Smooth muscle cell (in vitro differentiated cells): ENCODE measurements around the gene DLG2. TPM values are rescaled to one million over a fixed set of nuclear protein-coding genes. Genes with fewer than 3 reads are reported as not detected.
"Not testable (repeated sequence)": the region's sequence is repeated elsewhere in the genome, so short reads cannot be mapped to it uniquely, and the experiment has no call there.

ENCODE experiments used
- DNase-seq: peaks from one replicate; lab custom pipeline; 2025; ENCODE audit not compliant: unreplicated experiment; lab: John Stamatoyannopoulos, UW
- H2AFZ ChIP-seq: fragments of 200-600 bp; sonication (generic); 2 replicates; pipeline ENCODE4 v1.6.0; 2016; ENCODE audit warnings: antibody characterized with exemption, low read depth, mild to moderate bottlenecking
- H3F3A ChIP-seq: fragments of 200-600 bp; sonication (generic); 2 replicates; pipeline ENCODE4 v1.6.0; 2017; ENCODE audit warnings: antibody characterized with exemption, low read depth
- H3K27ac ChIP-seq: fragments of 200-600 bp; sonication (generic); 2 replicates; pipeline ENCODE4 v1.5.1; 2016; ENCODE audit warnings: low read depth, mild to moderate bottlenecking
- H3K27me3 ChIP-seq: fragments of 200-600 bp; sonication (generic); 2 replicates; pipeline ENCODE4 v1.6.1; 2016; ENCODE audit warnings: low read depth, mild to moderate bottlenecking
- H3K36me3 ChIP-seq: fragments of 200-600 bp; sonication (generic); 2 replicates; pipeline ENCODE4 v1.5.1; 2016; ENCODE audit warnings: low read depth
- H3K4me1 ChIP-seq: fragments of 200-600 bp; sonication (generic); 2 replicates; pipeline ENCODE4 v1.5.1; 2016; ENCODE audit warnings: low read depth
- H3K4me2 ChIP-seq: fragments of 200-600 bp; sonication (generic); 2 replicates; pipeline ENCODE4 v1.6.0; 2016; ENCODE audit warnings: mild to moderate bottlenecking
- H3K4me3 ChIP-seq: fragments of 200-600 bp; sonication (generic); 2 replicates; pipeline ENCODE4 v1.5.1; 2016; ENCODE audit warnings: mild to moderate bottlenecking
- H3K79me2 ChIP-seq: fragments of 200-600 bp; sonication (generic); 2 replicates; pipeline ENCODE4 v1.6.0; 2016; ENCODE audit warnings: low read depth, mild to moderate bottlenecking
- H3K9ac ChIP-seq: fragments of 200-600 bp; sonication (generic); 2 replicates; pipeline ENCODE4 v1.6.0; 2016; ENCODE audit warnings: low read depth
- H3K9me3 ChIP-seq: fragments of 200-600 bp; sonication (generic); replicated peaks from 2 replicates; pipeline ENCODE4 v1.5.1; 2016; ENCODE audit warnings: low read depth
- H4K20me1 ChIP-seq: fragments of 200-600 bp; sonication (generic); 2 replicates; pipeline ENCODE4 v1.6.0; 2016; ENCODE audit warnings: low read depth
- CTCF ChIP-seq: fragments of 200-600 bp; sonication (generic); IDR thresholded peaks from 2 replicates; pipeline ENCODE4 v1.5.1; 2017; ENCODE audit warnings: borderline replicate concordance, mild to moderate bottlenecking, antibody characterized with exemption; ENCODE audit not compliant: insufficient read depth, poor library complexity, severe bottlenecking
- WGBS: methylation state at CpG from one replicate; pipeline ENCODE4 v1.1.7; 2016; ENCODE audit warnings: low lambda C conversion rate; 5-methylcytosine and 5-hydroxymethylcytosine counted together
- polyA plus RNA-seq: library from polyadenylated mRNA; unstranded; fragments of >200 nt; fragmentation: Nextera tagmentation; extraction: Ambion mirVana; gene quantifications from 2 replicates; pipeline ENCODE4 v1.2.1, GENCODE V29; 2016
- total RNA-seq: library from RNA; depleted of rRNA; stranded (reverse); fragments of >200 nt; gene quantifications from 2 replicates; pipeline ENCODE4 v1.2.3, GENCODE V29; 2014

Gene DLG2
- total and polyA plus RNA-seq, 2 experiments from 2014 or later, result 0.74 to 1.1 TPM

DNA sequence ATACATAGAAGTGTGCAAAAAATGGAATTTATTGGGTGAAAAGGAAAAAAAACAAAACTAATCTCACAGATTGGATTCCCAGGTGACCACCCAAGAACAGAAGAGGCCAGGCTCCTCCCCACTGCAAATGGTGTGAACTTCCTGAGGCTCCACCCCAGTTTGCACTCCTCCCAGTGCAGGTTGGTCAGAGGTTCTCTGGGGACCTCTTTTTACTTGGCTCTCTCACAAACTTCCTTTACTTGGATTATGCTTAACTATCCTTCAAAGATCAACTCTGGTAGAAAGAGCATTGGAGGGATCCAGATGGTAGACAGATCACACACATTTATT is 2202.0 kb downstream of the DLG2 start:
- no peak for DNase-seq
- H3K27me3 ChIP-seq, result no peaks in the 10 kb centered on the region
- H3F3A ChIP-seq, result no peaks in the 10 kb centered on the region
- H3K79me2 ChIP-seq, result no peaks in the 10 kb centered on the region
- H3K9ac ChIP-seq, result no peak overlapping the region
- H2AFZ ChIP-seq, result no peak overlapping the region
- H3K36me3 ChIP-seq, result no peaks in the 10 kb centered on the region
- no peak overlapping the region for H3K27ac ChIP-seq
- H3K4me3 ChIP-seq, result no peak overlapping the region
- H4K20me1 ChIP-seq, result no peaks in the 10 kb centered on the region
- no peaks in the 10 kb centered on the region for H3K4me1 ChIP-seq
- H3K4me2 ChIP-seq, result no peak overlapping the region
- no peak for TF ChIP-seq CTCF
- no peaks in the 10 kb centered on the region for H3K9me3 ChIP-seq

DNA sequence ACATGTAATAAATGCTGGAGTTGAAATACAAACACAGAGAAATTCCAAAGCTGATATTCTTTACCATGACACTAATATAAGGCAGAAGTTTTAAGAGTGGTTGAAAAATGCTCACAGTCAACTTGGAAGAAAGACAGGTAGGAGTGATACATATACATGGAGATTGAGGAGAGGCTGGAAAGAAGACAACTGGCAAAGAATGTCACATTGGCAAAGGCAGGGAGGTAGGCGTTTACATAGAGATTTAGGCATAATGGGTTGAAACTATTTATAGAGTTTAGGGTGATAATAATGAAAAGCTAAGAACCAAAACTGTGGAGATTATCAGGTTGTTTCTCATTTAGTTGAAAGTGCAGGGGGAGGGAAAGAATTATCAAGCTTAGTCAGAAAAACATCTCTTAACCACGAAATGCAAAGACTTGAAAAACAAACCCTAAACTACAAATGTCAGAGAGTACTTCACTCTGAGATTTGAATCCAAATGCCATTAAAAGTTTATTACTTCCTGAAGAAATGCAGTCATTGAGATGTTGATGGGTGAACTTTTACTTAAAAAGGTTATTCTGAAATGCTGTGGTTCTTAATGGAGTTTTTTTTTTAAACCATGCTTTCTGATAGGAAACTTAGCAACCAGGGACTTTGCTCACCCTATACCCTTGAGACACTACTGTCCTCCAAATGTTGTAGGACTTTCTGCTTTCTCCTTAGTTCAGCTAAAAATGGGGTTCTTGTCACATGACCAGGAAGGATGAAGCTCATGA is 2202.6 kb downstream of the DLG2 start:
- no peaks in the 10 kb centered on the region for H3K27me3 ChIP-seq
- H3K4me2 ChIP-seq, result peak overlapping the region; percentile 7
- no peaks in the 10 kb centered on the region for H3K79me2 ChIP-seq
- no peak overlapping the region for H3K27ac ChIP-seq
- no peaks in the 10 kb centered on the region for H4K20me1 ChIP-seq
- no peak for DNase-seq
- no peaks in the 10 kb centered on the region for H3F3A ChIP-seq
- no peak overlapping the region for H3K4me3 ChIP-seq
- H3K9ac ChIP-seq, result no peak overlapping the region
- no peak for TF ChIP-seq CTCF
- H2AFZ ChIP-seq, result no peak overlapping the region
- no peaks in the 10 kb centered on the region for H3K4me1 ChIP-seq
- H3K36me3 ChIP-seq, result no peaks in the 10 kb centered on the region
- H3K9me3 ChIP-seq, result no peaks in the 10 kb centered on the region
- WGBS, result 18% methylated on average over 2 of the region's 2 CpGs

DNA sequence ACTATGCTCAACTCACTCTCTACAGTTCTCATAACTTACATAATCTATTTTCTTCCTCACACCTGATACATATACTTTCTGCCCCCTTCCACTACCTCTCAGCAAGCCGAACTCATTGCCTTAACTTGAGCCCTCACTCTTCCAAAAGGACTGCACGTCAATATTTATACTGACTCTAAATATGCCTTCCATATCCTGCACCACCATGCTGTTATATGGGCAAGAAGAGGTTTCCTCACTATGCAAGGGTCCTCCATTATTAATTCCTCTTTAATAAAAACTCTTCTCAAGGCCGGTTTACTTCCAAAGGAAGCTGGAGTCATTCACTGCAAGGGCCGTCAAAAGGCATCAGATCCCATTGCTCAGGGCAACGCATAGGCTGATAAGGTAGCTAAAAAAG is 2204.5 kb downstream of the DLG2 start:
- H4K20me1 ChIP-seq, H3K4me3 ChIP-seq, H3K4me2 ChIP-seq, H3K27ac ChIP-seq, H3K9me3 ChIP-seq, H3K79me2 ChIP-seq, H3K4me1 ChIP-seq, H3K36me3 ChIP-seq, DNase-seq, H3K9ac ChIP-seq, H3F3A ChIP-seq, H2AFZ ChIP-seq, H3K27me3 ChIP-seq: not testable (repeated sequence)
- 93% methylated on average over 5 of the region's 5 CpGs for WGBS

DNA sequence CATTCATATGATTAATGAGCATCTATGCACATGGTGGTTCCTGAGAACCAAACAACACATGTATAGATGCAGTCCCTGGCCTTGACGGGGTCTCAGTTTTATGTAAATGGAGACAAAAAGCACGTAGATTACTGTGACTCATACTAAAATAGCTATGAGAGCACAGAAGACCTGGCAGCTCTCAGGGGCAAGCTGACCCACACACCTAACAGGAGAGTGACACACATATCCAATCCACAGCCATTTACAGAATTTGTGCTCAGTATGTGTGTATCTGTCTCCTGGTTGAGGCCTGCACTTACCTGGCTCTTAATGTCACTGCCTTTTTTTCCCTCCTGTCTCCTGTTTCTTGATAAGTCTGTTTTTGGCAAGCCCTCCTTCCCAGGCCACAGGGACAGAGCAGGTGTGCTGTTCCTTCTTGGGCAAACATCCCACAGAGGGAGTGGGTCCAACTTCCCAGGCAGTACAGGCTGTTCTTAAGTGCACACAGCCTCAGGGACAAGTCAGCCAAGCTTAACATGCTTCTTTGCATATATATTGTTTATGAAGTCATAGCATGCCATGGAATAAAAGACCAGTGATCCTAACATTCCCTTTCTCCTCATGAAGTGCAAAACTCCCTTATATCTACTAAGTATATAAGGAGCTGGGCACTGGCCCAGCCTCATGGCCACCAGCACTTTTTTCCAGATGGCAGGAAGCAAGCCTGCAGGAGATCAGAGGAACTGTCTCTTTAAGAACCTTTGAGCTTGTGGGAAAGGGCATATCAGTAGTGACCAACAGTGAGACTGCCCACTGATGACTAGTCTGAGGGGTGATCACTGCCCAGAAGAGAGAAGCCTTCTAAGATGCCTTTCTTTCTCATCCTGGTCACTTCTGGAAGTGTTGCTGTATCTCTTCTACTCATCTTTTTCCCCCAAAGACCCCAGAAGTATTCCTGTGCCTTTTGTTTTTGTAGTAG is 2216.3 kb downstream of the DLG2 start:
- Histone ChIP-seq H3K27me3 (peaks cover 3% of the 10 kb centered on the region), H4K20me1 (no peaks in the 10 kb centered on the region), H3F3A (no peaks in the 10 kb centered on the region), H2AFZ (no peak overlapping the region), H3K27ac (no peak overlapping the region), H3K4me2 (no peak overlapping the region), H3K4me1 (no peaks in the 10 kb centered on the region), H3K79me2 (no peaks in the 10 kb centered on the region), H3K9me3 (no peaks in the 10 kb centered on the region), H3K4me3 (no peak overlapping the region), H3K36me3 (no peaks in the 10 kb centered on the region), H3K9ac (no peak overlapping the region)
- no peak for TF ChIP-seq CTCF
- 76% methylated on average over 2 of the region's 2 CpGs for WGBS
- no peak for DNase-seq
